AG09309 (cell line): Measurements from ENCODE around the gene CLEC2A.
"Not testable (repeated sequence)": the region's sequence is repeated elsewhere in the genome, so short reads cannot be mapped to it uniquely, and the experiment has no call there.

Experiments
- DNase-seq: peaks from one replicate; pipeline ENCODE4 v3.0.0-alpha.2; 2010; ENCODE audit warnings: low read depth
- H3K4me3 ChIP-seq: 2 replicates; pipeline ENCODE4 v1.5.1; 2011; ENCODE audit warnings: mild to moderate bottlenecking, low read depth, low read length, moderate library complexity; ENCODE audit not compliant: control insufficient read depth
- CTCF ChIP-seq: IDR thresholded peaks from 2 replicates; pipeline ENCODE4 v1.5.1; 2011; ENCODE audit warnings: mild to moderate bottlenecking, low read depth, low read length, inconsistent platforms; ENCODE audit not compliant: insufficient read depth, control insufficient read depth; ENCODE audit errors: missing control alignments

CLEC2A gene, protein sequence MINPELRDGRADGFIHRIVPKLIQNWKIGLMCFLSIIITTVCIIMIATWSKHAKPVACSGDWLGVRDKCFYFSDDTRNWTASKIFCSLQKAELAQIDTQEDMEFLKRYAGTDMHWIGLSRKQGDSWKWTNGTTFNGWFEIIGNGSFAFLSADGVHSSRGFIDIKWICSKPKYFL

GRCh38 chr12:9932270-9932669 is at the start of gene CLEC2A:
Gene CLEC2A (minus strand): TSS chr12:9932370. CDS start chr12:9932329, 41 bp downstream.
- no peak for DNase-seq
- no peak for TF ChIP-seq CTCF

DNA sequence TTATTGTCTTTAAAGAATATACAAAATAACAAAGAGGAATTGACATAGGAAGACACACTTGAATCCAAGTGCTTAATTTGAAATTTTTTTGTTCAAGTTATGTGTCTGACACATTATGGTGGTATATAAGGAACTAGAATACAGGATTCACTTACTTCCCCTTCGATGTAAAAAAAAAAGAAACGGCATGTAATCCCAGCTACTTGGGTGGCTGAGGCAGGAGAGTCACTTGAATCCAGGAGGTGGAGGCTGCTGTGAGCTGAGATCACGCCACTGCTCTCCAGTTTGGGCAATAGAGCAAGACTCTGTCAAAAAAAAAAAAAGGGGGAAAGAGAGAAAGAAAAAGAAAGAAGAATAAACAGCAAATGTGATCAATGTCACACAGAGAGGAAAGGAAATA is 48.0 kb upstream of the CLEC2A start:
- no peak overlapping the region for H3K4me3 ChIP-seq
- no peak for DNase-seq
- TF ChIP-seq CTCF = no peak

More at GRCh38 chr12:9932270-9932669, at the start of gene CLEC2A:
- no peak within 1 kb of the TSS for H3K4me3 ChIP-seq

DNA sequence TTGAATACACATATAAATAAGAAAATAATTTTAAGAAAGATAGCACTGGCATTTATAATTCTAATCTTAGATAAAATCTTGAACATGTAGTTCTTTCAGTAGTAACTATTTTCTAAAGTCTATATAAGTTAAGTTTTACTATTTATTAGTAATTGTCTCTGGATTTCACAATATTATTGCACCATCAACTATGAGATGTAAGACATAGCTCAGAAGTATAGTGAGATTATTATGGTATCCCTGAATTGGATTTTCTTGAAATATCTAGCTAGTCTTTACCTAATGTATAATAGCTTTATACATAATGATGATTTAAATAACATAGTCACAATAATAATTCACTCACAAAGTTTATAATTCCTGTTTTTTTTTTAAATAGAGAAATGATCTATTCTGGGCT is 45.7 kb upstream of the CLEC2A start:
- H3K4me3 ChIP-seq = no peak overlapping the region
- TF ChIP-seq CTCF = no peak
- DNase-seq = no peak

GRCh38 chr12:9976626-9977025 is 44.5 kb upstream of the CLEC2A start:
- not testable (repeated sequence) for H3K4me3 ChIP-seq, DNase-seq

GRCh38 chr12:9975614-9976013 is 43.4 kb upstream of the CLEC2A start:
- H3K4me3 ChIP-seq = no peak overlapping the region
- DNase-seq = no peak
- no peak for TF ChIP-seq CTCF

DNA sequence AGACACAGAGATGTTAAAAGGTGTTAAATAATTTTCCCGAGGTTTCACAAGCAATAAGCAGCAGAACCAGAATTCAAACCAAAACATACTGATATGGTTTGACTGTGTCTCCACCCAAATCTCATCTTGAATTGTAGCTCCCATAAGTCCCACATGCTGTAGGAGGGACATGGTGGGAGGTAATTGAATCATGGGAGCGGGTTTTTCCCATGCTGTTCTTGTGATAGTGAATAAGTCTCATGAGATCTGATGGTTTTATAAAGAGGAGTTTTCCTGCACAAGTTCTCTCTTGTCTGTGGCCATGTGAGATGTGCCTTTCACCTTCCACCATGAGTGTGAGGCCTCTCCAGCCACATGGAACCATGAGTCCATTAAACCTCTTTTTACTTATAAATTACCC is 42.6 kb upstream of the CLEC2A start:
- not testable (repeated sequence) for DNase-seq, H3K4me3 ChIP-seq

GRCh38 chr12:9973949-9974348 is 41.8 kb upstream of the CLEC2A start:
- TF ChIP-seq CTCF = no peak
- no peak for DNase-seq
- H3K4me3 ChIP-seq = no peak overlapping the region

GRCh38 chr12:9971181-9971580 is 39.0 kb upstream of the CLEC2A start, which contains the start of gene CLEC12A:
Gene CLEC12A (plus strand): TSS chr12:9971409. CDS start chr12:9971597, 188 bp downstream.
- no peak for DNase-seq
- no peak within 1 kb of the TSS for H3K4me3 ChIP-seq
- no peak for TF ChIP-seq CTCF
